CD4-positive, alpha-beta T cell treated with Interleukin-17A for 4 hours (primary cell): ENCODE results near the gene NBPF20.
A peak's percentile ranks its signal among the peaks of the same experiment; 100 is the strongest.
"Not testable (repeated sequence)": the region's sequence is repeated elsewhere in the genome, so short reads cannot be mapped to it uniquely, and the experiment has no call there.

ENCODE experiments used
- DNase-seq: peaks from one replicate; pipeline ENCODE4 v3.0.0-alpha.2; 2020; ENCODE audit warnings: mixed read lengths

NBPF20 gene

DNA sequence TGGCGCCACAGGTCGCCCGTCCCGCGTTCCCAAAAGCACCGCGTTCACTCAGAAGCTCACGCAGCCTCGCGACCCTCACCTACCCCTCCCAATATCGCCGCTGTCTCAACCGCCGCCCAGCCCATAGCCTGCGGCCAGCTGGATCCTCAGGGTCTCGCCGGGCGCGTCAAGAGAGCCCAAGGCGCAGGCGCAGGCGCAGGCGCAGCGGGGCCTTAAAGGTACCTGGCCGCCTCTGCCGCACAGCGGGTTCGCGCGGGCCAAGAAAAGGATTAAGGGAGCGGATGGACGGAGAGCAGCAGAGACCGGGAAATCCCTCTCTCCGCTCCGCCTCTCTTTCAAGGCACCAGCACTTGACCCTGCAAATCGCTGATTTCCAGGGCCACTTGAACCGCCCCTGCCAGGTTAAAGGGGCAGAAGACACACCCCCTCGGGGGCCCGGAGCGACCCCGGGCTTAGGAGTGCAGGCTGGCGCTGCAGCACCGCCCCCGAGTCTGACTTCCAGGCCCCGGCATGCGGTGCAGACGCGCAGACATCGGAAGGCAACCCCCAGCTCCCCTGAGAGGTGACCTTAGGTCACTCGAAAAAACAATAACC is at the start of gene NBPF20:
Gene NBPF20 (minus strand): TSS at position 168 of the 594 bp plus-strand sequence. CDS start 20,331 bp downstream, outside the sequence.
- DNase-seq: peak; percentile 84

GRCh38 chr1:145474837-145475368 is 49.5 kb upstream of the NBPF20 start:
- not testable (repeated sequence) for DNase-seq

DNA sequence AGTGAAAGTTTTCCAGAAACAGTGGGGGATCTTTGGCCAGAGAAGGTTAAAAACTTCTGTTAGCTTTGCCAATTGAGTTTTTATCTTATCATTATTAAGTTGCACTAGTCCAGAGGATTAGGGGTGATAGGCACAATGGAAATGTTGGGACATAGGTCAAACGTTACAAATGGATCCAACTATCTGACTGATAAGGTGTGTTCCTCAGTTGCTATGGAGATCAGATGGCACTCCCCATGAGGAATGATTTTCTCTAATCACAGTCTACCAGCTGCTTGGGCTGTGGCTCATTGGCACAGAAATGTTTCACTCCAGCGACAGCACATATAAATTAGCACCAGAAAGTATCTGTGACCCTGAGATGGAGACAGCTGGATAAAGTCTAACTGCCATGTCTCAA is 47.3 kb upstream of the NBPF20 start:
- not testable (repeated sequence) for DNase-seq

DNA sequence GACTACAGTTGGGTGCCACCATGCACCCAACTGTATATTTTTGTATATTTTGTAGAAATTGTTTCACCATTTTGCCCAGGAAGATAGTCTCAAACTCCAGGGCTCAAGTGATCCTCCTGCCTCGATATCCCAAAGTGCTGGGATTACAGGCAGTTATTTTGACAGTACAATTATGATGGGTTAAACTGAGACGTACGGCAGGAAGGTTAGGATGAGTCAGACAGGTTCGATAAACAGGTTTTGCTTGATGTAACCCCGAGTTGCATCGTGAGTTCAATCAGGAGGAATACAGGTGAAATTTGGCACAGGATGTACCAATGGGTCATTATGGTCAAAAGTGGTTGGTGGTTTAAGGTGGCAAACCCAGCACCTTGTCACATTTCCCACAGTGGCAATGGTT is 46.0 kb upstream of the NBPF20 start:
- not testable (repeated sequence) for DNase-seq

- DNase-seq: peak; percentile 61
Measured at GRCh38 chr1:145465405-145466144, 40.2 kb upstream of the NBPF20 start.

DNA sequence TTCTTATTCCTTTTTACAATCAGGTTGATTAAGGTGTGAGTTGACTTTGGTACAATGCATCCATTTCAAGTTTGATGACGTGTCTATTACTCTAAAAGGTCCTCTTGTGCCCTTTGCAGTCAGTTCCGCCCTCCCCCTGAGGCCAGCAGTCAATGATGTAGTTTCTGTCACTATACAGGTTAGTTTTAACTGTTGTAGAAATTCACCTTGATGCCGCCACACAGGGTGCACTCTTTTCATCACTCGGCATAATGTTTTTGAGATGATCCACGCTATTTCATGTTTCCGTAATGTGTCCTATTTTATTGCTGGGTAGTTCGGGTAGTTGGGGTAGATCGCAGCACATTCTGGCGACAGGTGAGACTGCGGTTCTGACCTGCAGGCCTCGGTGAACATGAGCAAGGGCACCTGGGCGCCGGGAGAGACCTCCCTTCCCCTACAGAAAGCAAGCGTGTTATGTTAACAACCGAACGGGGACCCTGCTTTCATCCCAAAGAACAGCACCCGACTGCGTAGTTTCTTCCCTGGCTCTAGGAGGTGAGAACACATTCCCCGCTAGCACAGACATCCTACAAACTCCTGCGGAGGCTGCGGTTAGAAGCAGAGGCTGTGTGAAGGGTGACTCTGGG is 39.4 kb upstream of the NBPF20 start:
- not testable (repeated sequence) for DNase-seq

DNA sequence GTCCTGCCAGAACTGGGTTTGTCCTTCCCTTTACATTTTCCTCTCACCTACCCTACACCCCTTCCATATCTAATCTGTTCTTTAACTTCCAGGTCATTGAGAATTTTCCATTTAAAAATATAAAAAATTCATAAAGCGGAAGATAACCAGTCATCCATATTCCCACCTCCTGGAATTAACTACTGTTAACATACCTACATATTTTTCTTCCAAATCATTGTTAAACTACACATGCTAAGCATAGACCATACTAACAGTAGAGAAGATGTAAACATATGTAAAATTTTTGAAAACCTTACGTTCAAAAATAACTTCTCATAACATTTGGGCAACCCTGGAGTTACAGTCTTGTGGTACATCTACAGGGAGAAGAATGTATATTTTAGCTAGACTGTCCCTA is 38.6 kb upstream of the NBPF20 start:
- DNase-seq: not testable (repeated sequence)

GRCh38 chr1:145460684-145461083 is 35.3 kb upstream of the NBPF20 start:
- not testable (repeated sequence) for DNase-seq

DNA sequence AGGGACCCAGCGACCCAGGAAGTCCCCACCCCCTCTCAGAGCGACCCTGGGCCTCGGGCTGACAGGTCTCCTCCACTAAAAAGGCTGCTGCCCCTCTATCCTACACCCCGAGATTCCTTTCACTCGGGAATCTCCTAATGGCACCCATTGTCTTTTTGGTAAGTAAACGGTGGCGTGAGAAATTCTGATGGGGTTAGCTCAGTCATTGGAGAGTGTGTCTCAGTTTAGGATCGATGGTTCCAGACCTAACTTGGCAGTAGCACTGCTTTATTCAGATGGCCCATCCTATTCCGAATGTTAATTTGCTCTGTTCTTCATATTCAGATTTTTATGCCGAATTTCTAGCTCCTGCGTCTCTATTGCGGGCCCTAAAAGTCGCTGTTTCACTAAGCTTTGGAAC is 34.6 kb upstream of the NBPF20 start:
- DNase-seq: not testable (repeated sequence)

- DNase-seq: not testable (repeated sequence)
Measured at GRCh38 chr1:145459591-145459990, 34.2 kb upstream of the NBPF20 start.

DNA sequence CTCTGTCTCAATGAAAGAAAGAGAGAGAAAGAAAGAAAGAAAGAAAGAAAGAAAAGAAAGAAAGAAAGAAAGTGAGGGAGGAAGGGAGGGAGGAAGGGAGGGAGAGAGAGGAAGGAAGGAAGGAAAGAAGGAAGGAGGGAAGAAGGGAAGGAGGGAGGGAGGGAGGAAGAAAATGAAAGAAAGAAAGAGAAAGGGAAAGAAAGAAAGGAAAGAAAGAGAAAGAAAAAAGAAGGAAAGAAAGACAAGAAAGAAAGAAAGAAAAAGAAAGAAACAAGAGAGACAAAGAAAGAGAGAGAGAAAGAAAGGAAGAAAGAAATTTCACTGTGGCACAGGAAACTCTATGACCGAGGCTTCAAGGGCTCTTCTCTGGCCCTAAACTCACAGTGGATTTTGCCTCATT is 33.7 kb upstream of the NBPF20 start:
- not testable (repeated sequence) for DNase-seq

GRCh38 chr1:145454824-145455177 is 29.4 kb upstream of the NBPF20 start:
- DNase-seq: not testable (repeated sequence)

DNA sequence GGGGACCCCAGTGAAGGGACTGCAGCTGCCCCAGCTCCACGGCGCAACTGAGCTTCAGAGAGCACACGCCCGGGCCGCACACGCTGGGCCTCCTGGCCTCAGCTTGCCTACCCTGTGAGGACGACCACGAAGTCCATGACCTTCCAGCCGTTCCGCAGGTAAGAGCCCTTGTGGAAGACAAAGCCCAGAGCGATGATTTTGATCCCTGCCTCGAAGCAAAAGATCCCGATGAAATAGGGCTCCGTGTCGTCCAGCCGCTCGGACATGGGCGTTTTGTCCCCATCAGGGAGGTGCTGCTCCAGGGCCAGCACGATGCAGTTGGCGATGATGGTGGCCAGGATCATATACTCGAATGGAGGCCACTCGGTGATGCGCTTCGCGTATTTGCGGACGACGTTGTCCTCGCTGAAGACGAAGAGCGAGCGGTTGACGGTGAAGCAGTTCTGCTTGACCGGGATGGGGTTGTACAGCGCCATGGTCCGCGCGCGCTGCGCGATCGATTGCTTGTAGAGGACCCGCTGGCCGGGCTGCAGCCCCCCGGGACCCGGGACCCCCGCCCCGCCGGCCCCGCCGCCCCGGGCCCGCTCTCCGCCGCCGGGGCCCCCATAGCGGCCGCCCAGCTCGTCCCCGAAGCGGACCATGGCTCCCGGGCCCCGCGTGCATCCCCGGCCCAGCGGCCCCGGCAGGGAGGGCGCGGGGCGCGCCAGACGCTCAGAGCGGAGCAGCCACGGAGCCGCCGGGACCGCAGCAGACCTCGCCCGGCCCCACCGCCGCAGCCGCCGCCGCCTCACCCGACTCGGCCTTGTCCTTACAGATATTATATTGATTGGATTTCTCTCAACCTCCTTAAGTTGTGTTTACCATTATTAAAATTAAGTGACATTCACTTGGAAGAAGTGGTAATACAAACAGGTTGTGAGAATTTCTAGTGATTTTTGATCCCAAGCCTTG is 28.7 kb upstream of the NBPF20 start:
- not testable (repeated sequence) for DNase-seq

GRCh38 chr1:145452506-145452905 is 27.1 kb upstream of the NBPF20 start:
- DNase-seq: not testable (repeated sequence)

DNA sequence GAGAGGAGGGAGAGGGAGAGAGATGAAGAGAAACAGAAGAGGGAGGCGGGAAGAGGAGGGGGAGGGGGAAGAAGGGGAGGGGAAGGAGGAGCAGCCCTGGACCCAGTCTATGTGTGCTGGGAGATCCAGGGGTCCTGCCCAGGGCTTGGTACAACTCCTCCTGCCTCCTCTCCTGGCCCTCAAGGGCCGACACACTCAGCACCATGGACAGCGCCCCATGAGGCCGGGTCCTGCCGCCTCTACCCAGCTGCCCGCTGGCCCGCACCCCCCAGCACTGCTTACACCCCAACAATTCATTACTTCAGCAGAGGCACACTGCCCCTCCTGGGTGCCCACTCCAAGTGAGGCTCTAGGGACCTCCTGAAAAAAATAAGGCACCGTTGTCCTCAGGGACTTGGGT is 26.5 kb upstream of the NBPF20 start:
- DNase-seq: peak; percentile 22

GRCh38 chr1:145445219-145445618 is 19.8 kb upstream of the NBPF20 start:
- DNase-seq: not testable (repeated sequence)

DNA sequence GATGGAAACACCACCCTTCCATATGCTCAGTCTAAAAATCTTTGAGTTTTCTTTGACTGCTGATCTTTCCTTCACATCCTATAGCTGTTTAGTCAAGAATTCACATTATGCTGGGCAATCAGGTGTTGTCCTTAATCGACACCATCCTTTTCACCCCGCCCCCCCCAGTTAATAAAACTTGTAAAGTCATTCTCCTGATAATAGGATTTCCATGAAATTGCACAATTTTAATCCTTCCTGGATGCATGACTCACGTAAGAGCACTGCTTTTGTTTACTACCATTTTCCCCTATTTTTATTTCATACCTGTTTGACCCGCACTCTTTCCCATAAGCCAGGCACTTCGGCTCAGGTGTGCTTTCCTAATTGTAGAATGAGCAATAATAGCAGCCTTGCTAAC is 16.9 kb upstream of the NBPF20 start:
- not testable (repeated sequence) for DNase-seq

DNA sequence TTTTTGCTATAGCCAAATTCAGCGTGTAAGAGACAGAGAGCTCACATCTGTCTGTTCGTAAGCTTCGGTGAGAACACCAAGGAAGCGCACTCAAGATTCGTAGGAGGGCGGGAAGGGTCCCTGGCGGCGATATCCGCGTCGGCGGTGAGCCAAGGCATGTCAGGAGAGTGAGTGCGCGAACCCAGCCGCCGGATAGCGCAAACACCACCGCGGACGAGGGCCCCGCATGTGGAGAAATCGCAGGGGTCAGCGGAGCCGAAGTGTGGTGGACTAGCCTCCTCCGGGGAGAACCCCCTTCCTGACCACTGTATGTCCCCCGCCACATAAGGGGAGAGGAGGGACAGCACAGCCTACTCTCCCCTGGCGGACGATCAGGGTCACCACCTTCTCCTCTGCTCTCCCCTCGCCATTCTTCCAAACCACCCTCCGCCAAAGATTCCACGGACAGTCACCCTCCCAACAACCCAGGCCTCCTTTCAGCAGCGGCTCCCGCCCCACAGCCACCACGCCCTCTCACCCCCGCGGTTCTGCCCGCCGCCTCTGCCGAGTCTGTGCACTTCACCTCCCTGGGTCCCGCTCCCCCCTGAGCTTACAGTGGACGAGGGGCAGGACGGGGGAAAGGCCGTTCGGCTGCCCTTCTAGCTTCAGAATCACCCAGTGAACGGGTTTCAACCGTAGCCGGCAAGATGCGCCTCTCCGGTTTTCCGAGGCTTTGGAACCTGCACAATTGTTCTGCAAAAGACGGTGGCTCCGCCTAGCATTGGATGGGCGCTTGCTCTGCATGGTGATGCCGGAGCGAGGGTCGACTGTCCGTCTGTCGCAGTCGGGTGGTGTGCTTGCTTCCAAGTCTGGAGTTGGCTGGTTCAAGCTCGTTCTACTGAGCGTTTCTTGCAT is 6.2 kb upstream of the NBPF20 start:
- DNase-seq: peak; percentile 12

- not testable (repeated sequence) for DNase-seq
Measured at GRCh38 chr1:145430830-145431229, 5.4 kb upstream of the NBPF20 start.

DNA sequence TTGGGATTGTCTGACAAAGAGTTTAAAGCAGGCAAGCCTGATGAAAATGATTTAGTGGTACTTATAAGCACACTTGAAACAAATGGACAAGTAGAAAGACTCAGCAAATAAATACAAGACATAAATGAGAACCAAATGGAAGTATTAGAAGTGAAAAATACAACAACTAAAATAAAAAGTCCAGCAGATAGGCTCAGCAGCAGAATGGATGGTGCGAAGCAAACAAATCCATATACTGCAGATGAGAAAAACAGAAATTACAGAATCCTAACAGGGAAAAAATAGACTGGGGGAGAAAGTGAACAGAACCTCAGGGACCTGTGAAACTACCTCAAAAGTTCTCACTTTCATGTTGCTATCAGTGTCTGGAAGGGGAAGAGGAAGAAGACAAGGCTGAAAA is 3.9 kb upstream of the NBPF20 start:
- not testable (repeated sequence) for DNase-seq
